ENCODE data around the gene TNS3. TPM values are rescaled to one million over a fixed set of nuclear protein-coding genes. Genes with fewer than 3 reads are reported as not detected.
"Not testable (repeated sequence)": the region's sequence is repeated elsewhere in the genome, so short reads cannot be mapped to it uniquely, and the experiment has no call there.

Gene TNS3
- total RNA-seq, 2 experiments from 2014 or later: 0.12 to 0.19 TPM

DNA sequence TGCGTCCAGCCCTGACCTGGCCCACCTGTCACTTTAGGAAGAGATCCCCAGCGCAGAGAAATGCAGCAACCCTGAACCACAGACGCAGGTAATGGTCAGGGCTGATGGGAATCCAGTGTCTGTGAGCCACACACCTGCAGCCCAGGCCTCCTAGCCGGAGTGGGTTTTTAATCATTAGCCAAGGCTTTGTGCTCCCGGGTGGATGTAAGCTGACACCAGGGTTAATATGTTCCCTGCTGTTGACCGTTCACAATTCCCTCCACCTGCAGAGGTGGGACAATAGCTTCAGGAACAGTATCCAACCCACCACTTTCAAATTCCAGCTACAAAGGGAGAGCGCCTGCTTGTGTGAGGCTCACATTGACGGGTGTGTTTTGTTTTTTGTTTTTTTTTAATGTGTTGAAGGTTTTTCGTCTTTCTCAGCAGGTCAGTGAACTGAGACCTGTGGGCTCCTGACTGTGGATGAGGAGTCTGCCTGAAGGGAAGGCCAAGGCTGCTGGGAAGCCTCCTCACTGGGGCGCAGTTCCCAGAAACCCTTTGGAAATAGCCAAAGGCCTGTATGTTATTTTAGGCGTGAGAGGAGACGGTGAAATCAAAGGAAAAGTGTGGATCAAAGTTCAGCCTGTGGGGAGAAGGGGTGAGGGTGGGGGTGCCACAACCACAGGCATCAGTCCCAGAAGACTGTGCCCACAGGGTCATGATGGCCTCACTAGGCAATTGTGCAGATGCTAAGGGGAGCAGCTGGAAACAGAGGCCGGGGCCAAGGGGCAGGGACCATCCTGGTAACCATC, 111.1 kb downstream of the TNS3 start:
- CTCF ChIA-PET: no interaction called here
- no peaks in the 10 kb centered on the region for H3K36me3 Mint-ChIP-seq (ENCODE audit: low read depth)
- intact Hi-C loops (cut with micrococcal nuclease): no loop called here
- no peaks in the 10 kb centered on the region for H3K4me1 Mint-ChIP-seq (ENCODE audit: low read depth)
- no peaks in the 10 kb centered on the region for H3K27me3 Mint-ChIP-seq (ENCODE audit: low read depth)
- no peak overlapping the region for H3K4me3 Mint-ChIP-seq
- H3K9me3 Mint-ChIP-seq: no peaks in the 10 kb centered on the region
- DNase-seq: no peak
- H3K27ac Mint-ChIP-seq: no peak overlapping the region

DNA sequence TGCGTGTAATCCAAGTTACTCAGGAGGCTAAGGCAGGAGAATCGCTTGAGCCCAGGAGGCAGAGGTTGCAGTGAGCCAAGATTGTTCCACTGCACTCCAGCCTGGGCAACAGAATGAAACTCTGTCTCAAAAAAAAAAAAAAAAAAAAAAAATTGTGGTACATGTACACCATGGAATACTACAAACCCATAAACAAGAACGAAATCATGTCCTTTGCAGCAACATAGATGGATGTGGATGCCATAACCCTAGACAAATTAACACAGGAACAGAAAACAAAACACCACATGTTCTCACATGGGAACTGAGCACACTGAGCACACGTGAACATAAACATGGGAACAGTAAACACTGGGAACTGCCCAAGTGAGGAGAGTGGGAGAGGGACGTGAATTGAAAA, 112.1 kb downstream of the TNS3 start:
- H3K36me3 Mint-ChIP-seq (ENCODE audit: low read depth); H3K4me1 Mint-ChIP-seq (ENCODE audit: low read depth); H3K9me3 Mint-ChIP-seq; CTCF ChIA-PET; DNase-seq; H3K27me3 Mint-ChIP-seq (ENCODE audit: low read depth); H3K4me3 Mint-ChIP-seq; intact Hi-C loops (cut with micrococcal nuclease); H3K27ac Mint-ChIP-seq: not testable (repeated sequence)

DNA sequence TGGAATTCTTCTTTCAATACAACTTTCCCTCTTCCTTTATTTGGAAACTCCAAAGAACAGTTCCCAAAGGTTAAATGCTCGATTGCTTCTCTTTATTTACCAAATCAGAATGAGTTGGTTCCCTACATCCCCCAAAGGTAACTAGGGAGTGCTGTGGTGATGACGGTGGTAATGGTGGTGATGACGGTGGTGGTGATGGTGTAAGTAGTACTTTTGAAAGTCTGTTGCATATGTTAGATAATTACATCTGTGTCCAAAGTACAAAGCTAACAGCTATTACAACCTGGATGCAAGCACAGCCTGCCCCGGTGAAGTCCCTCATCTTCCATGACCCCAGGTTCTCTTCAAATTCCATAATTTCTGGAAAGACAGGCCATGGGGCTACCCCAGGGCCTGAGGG, 115.1 kb downstream of the TNS3 start:
- H3K27me3 Mint-ChIP-seq (ENCODE audit: low read depth): no peaks in the 10 kb centered on the region
- CTCF ChIA-PET: no interaction called here
- no peak for DNase-seq

DNA sequence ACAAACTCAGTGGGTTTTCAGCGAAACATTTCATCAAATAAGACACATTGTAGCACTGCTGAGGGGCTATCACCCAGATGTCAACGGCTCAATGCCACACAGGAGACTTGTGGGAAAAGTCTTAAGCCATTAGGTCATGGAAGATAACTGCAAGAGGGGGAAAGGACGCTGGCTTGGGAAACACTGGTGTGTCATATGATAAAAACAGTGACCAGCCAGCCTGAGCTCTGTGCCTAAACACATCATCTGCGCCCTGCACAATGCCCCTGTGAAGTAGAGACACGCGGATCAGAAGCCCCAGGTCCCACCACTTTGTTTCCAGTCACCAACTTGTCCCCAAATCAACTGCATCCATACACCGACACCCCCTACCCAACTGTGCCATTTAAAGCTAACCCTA, 116.7 kb downstream of the TNS3 start:
- Mint-ChIP-seq H3K36me3 (ENCODE audit: low read depth) (no peaks in the 10 kb centered on the region), H3K4me1 (ENCODE audit: low read depth) (no peaks in the 10 kb centered on the region), H3K27me3 (ENCODE audit: low read depth) (no peaks in the 10 kb centered on the region), H3K4me3 (no peak overlapping the region), H3K27ac (no peak overlapping the region), H3K9me3 (no peaks in the 10 kb centered on the region)
- CTCF ChIA-PET: no interaction called here
- DNase-seq: no peak
- intact Hi-C loops (cut with micrococcal nuclease): no loop called here

More for the DNA sequence above, 115.1 kb downstream of the TNS3 start:
- Mint-ChIP-seq H3K4me3 (no peak overlapping the region), H3K36me3 (ENCODE audit: low read depth) (no peaks in the 10 kb centered on the region), H3K27ac (no peak overlapping the region), H3K9me3 (no peaks in the 10 kb centered on the region), H3K4me1 (ENCODE audit: low read depth) (no peaks in the 10 kb centered on the region)
- intact Hi-C loops (cut with micrococcal nuclease): no loop called here

DNA sequence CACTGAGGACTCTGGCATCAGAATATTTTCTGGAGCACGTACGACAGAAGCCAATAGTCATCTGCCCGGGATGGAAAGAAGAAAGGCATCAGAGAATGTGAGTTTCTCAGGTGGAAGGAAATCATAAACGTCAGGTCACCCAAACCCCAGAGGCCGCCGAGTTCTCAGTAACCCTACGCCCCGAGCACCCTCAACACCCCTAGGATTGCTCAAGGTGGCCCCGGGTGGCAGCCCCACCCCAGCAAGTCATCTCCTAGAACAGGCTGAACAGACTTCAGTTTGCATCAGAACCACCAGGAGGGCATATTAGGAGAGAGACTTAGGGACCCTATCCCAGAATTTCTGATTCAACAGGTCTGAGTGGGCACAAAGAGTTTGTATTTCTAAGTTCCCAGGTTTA, 117.6 kb downstream of the TNS3 start:
- Mint-ChIP-seq H3K4me3 (no peak overlapping the region), H3K27ac (no peak overlapping the region), H3K27me3 (ENCODE audit: low read depth) (no peaks in the 10 kb centered on the region), H3K36me3 (ENCODE audit: low read depth) (no peaks in the 10 kb centered on the region), H3K9me3 (no peaks in the 10 kb centered on the region), H3K4me1 (ENCODE audit: low read depth) (no peaks in the 10 kb centered on the region)
- intact Hi-C loops (cut with micrococcal nuclease): no loop called here
- CTCF ChIA-PET: interaction anchor here (0.6 to 0.7 kb wide), 2 partner anchors 12 to 122 kb away, joined by 3 read pairs; no protein-coding TSS in a partner anchor
- no peak for DNase-seq

DNA sequence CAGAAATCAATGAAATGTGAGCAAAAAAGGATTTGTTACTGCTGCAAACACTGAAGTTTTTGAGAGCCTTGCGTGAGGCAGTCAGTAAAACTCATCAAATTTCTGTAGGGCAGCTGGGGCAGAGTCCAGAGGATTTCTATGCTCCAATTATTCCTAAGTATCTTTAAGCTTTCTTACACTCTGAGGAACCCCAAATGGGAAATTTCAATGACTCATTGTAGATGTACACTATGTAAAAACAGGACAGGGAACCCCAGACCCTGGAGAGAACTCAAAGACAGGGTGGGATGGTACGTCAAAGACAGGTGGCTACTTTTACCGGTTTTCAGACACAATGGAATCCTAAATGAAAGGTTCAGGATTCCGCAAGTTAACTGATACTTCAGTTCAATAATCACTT, 120.2 kb downstream of the TNS3 start:
- H3K27ac Mint-ChIP-seq: no peak overlapping the region
- no peaks in the 10 kb centered on the region for H3K27me3 Mint-ChIP-seq (ENCODE audit: low read depth)
- no peak for DNase-seq
- H3K4me3 Mint-ChIP-seq: no peak overlapping the region
- intact Hi-C loops (cut with micrococcal nuclease): no loop called here
- no peaks in the 10 kb centered on the region for H3K36me3 Mint-ChIP-seq (ENCODE audit: low read depth)
- H3K4me1 Mint-ChIP-seq (ENCODE audit: low read depth): no peaks in the 10 kb centered on the region
- CTCF ChIA-PET: no interaction called here
- no peaks in the 10 kb centered on the region for H3K9me3 Mint-ChIP-seq

DNA sequence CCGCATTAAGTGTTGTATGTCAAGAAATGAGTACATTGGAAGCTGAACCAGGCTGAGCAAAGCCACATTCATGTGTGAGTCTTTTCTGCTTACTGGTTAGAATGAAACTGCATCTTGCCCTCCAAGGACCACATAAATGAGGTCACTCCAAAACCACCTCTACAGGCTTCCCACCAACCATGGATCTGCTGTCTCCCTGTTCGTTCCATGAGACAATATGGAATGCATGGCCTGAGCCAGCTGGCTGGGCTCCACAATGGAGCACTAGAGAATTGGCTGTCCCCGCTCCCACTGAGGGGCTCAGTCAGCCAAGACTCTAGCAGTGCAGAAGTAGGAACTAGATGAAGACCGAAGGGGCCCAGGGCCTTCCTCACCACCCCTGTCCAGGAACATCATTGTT, 120.8 kb downstream of the TNS3 start:
- H3K4me3 Mint-ChIP-seq: no peak overlapping the region
- H3K9me3 Mint-ChIP-seq: no peaks in the 10 kb centered on the region
- H3K27me3 Mint-ChIP-seq (ENCODE audit: low read depth): no peaks in the 10 kb centered on the region
- no peaks in the 10 kb centered on the region for H3K36me3 Mint-ChIP-seq (ENCODE audit: low read depth)
- CTCF ChIA-PET: no interaction called here
- no peak for DNase-seq
- H3K4me1 Mint-ChIP-seq (ENCODE audit: low read depth): no peaks in the 10 kb centered on the region
- H3K27ac Mint-ChIP-seq: no peak overlapping the region
- intact Hi-C loops (cut with micrococcal nuclease): no loop called here

DNA sequence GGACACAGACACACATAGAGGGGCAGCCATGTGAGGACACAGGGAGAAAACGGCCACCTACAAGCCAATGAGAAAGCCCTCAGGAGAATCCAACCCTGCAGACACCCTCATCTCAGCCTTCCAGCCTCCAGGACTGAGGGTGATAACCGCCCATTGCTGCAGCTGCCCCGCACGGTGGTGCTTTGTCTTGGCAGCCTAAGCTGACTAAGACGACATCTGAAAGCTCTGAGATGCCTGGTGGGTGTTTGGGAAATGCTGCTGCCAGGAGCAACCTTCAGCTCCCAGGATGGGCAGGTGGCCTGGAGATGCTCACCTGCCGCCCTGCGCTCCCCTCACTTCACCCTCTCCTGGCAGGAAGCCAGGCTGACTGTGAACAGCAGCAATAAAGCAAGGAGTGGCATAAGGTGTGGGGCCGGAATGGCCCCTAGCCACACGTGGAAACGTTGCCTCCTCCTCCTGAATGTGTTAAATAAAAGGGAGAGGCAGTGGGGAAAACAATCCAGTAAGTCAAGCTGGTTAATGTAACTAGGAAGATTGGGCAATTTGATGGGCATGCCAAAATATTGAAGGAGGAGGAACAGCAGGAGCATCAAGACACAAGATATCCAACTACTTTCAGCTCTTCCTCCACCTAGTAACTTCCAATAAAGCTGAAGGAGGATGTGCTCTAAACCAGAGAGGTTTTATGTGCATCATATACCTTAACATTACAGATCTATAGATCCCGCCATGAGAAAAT, 121.5 kb downstream of the TNS3 start:
- H3K4me3 Mint-ChIP-seq: no peak overlapping the region
- DNase-seq: no peak
- CTCF ChIA-PET: no interaction called here
- H3K36me3 Mint-ChIP-seq (ENCODE audit: low read depth): no peaks in the 10 kb centered on the region
- no peak overlapping the region for H3K27ac Mint-ChIP-seq
- no peaks in the 10 kb centered on the region for H3K4me1 Mint-ChIP-seq (ENCODE audit: low read depth)
- intact Hi-C loops (cut with micrococcal nuclease): no loop called here
- no peaks in the 10 kb centered on the region for H3K9me3 Mint-ChIP-seq
- H3K27me3 Mint-ChIP-seq (ENCODE audit: low read depth): no peaks in the 10 kb centered on the region

DNA sequence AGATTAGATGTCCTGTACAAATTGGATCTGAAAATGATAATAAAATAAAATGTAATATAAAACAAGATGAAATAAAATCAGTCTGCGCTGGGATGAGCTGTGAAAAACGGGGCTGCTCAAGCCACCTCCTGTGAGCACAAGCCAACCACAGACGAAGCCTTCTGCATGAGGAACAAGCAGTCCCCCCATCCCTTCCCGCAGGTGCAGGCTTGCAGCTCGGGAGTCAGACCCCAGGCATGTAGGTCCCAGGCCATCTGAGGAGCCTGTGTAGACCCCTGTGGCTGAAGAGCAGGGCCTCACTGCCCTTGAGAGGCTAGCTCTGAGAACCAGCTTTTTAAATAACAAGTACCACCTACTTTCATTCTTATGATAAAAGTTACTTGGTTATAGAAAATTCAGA, 123.4 kb downstream of the TNS3 start:
- no peak overlapping the region for H3K27ac Mint-ChIP-seq
- H3K36me3 Mint-ChIP-seq (ENCODE audit: low read depth): no peaks in the 10 kb centered on the region
- H3K4me3 Mint-ChIP-seq: no peak overlapping the region
- no peak for DNase-seq
- H3K27me3 Mint-ChIP-seq (ENCODE audit: low read depth): no peaks in the 10 kb centered on the region
- H3K9me3 Mint-ChIP-seq: no peaks in the 10 kb centered on the region
- intact Hi-C loops (cut with micrococcal nuclease): no loop called here
- H3K4me1 Mint-ChIP-seq (ENCODE audit: low read depth): no peaks in the 10 kb centered on the region
- CTCF ChIA-PET: no interaction called here

DNA sequence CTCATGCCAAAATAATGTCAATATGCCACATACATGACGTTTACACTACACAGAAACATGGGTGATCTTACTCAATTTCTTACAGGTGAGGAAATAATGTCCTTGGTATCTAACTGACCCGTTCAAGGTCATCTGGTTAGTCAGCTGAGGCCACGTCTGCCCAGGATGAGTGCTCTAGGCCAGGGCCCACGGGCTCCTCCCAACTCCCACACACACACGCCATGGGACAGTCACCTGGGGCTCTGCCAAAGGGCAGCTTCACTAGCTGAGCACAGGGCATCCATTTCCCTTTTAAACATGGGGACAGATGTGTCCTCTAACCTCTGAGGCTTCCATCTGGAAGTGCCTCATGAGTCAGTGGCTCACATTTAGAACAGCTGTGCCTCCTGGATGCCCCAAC, 123.9 kb downstream of the TNS3 start:
- intact Hi-C loops (cut with micrococcal nuclease): no loop called here
- H3K27me3 Mint-ChIP-seq (ENCODE audit: low read depth): no peaks in the 10 kb centered on the region
- no peaks in the 10 kb centered on the region for H3K4me1 Mint-ChIP-seq (ENCODE audit: low read depth)
- no peaks in the 10 kb centered on the region for H3K36me3 Mint-ChIP-seq (ENCODE audit: low read depth)
- no peak overlapping the region for H3K27ac Mint-ChIP-seq
- no peak overlapping the region for H3K4me3 Mint-ChIP-seq
- CTCF ChIA-PET: interaction anchor here (0.6 kb wide), 1 partner anchor 207 kb away, joined by 3 read pairs; no protein-coding TSS in a partner anchor
- no peaks in the 10 kb centered on the region for H3K9me3 Mint-ChIP-seq
- no peak for DNase-seq

DNA sequence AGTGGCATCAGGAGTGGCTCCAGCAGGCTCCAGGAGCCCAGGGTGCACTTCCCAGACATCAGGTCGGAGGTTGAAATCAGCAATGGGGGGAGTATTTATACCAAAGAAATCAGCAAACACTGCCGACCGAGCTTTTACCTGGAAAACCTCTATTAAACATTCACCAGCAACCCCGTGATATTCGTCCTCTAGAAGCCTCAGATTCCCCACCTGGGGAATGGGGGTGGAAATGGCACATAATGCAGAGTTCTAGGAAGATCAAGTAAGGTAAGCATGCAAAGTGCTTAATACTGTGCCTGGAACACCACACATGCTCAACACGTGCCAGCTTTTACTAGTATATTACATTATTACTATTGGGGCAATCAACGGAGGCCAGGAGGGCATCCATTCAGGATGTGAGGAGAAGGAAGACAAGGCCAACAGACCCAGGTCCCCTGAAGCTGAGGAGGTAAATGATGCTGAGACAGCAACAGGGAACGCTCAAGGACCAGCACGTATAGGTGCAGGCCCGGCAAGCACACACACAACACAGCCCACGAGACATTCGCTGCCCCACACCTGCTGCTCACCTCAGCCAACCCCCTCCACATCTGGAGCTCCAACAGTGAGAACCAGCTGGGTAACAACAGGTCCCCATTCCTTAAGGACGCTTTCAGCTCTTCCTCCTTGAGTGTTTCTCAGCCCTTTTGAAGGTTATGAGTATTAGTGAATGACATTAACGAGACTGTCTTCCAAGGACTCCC, 125.5 kb downstream of the TNS3 start:
- intact Hi-C loops (cut with micrococcal nuclease): no loop called here
- no peak overlapping the region for H3K27ac Mint-ChIP-seq
- CTCF ChIA-PET: no interaction called here
- H3K4me3 Mint-ChIP-seq: no peak overlapping the region
- H3K36me3 Mint-ChIP-seq (ENCODE audit: low read depth): no peaks in the 10 kb centered on the region
- H3K9me3 Mint-ChIP-seq: no peaks in the 10 kb centered on the region
- no peaks in the 10 kb centered on the region for H3K4me1 Mint-ChIP-seq (ENCODE audit: low read depth)
- no peak for DNase-seq
- H3K27me3 Mint-ChIP-seq (ENCODE audit: low read depth): no peaks in the 10 kb centered on the region

DNA sequence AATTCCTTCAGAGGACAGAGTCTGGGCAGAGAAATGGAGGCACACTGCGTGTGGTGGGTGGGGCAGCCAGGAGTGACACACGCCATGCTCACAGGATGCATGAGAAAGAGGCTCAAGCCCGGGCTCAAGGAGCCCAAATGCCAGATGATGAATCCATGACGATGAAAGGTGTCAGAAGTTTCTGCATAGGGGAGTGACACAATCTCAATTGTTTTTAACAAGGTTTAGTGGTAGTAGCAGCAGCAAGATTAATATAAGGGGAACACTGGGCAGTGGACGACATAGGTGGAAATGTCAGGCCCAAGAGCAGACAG, 126.1 kb downstream of the TNS3 start:
- no peaks in the 10 kb centered on the region for H3K36me3 Mint-ChIP-seq (ENCODE audit: low read depth)
- no peak for DNase-seq
- no peak overlapping the region for H3K4me3 Mint-ChIP-seq
- CTCF ChIA-PET: no interaction called here
- intact Hi-C loops (cut with micrococcal nuclease): no loop called here
- no peaks in the 10 kb centered on the region for H3K27me3 Mint-ChIP-seq (ENCODE audit: low read depth)
- no peaks in the 10 kb centered on the region for H3K9me3 Mint-ChIP-seq
- no peaks in the 10 kb centered on the region for H3K4me1 Mint-ChIP-seq (ENCODE audit: low read depth)
- H3K27ac Mint-ChIP-seq: no peak overlapping the region
